Activated CD4-positive, alpha-beta T cell treated with anti-CD3 and anti-CD28 coated beads, Interleukin-2, amount 50 U/mL, for 16 hours (primary cell): Measurements from ENCODE around the gene LRRC8E.
A peak's percentile ranks its signal among the peaks of the same experiment; 100 is the strongest.
"Not testable (repeated sequence)": the region's sequence is repeated elsewhere in the genome, so short reads cannot be mapped to it uniquely, and the experiment has no call there.

Experiments used
- DNase-seq: peaks from one replicate; pipeline ENCODE4 v3.0.0-alpha.2; 2020

Gene LRRC8E

DNA sequence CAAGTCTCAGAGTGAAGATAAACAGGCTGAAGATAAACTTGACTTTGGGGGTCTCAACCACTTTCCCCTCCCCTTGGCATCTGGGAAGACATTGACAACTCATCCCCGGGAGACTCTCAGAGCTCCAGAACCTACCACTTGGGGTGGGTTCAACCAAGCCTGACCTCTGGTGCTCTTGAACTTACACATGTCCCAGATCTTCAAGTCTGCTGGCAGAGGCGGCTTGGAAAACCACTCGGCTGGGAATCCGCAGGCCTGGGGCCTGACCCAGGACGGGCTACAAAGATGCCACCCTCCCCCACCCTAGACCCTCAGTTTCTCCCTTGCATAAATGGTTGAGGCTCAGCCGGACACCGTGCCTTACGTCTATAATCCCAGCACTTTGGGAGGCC lies 512 bp downstream of the LRRC8E start:
- DNase-seq, result no peak

DNA sequence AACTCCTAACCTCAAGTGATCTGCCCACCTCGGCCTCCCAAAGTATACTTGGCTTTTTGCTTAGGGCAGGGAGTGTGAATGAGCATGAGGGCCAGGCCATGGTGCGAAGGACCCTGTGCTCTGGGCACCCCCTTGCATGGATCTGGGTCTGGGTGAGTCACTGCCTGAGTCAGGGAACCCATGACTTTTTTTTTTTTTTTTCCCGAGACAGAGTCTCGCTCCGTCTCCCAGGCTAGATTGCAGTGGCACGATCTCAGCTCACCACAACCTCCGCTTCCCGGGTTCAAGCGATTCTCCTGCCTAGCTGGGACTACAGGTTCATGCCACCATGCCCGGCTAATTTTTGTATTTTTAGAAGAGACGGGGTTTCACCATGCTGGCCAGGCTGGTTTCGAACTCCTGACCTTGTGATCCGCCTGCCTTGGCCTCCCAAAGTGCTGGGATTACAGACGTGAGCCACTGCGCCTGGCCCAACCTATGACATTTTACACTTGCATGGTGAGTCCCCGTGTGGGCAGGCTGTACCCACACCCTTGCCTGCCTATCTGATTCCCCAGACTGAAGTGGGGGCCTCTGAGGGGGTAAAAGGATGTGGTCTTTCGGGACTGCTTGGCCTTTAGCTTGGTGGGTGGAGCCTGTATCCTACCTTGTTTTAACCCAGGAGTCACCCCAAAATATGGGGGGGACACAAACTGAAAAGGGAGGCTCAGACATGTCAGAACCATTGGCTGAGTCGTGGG lies 5.2 kb downstream of the LRRC8E start:
- not testable (repeated sequence) for DNase-seq

DNA sequence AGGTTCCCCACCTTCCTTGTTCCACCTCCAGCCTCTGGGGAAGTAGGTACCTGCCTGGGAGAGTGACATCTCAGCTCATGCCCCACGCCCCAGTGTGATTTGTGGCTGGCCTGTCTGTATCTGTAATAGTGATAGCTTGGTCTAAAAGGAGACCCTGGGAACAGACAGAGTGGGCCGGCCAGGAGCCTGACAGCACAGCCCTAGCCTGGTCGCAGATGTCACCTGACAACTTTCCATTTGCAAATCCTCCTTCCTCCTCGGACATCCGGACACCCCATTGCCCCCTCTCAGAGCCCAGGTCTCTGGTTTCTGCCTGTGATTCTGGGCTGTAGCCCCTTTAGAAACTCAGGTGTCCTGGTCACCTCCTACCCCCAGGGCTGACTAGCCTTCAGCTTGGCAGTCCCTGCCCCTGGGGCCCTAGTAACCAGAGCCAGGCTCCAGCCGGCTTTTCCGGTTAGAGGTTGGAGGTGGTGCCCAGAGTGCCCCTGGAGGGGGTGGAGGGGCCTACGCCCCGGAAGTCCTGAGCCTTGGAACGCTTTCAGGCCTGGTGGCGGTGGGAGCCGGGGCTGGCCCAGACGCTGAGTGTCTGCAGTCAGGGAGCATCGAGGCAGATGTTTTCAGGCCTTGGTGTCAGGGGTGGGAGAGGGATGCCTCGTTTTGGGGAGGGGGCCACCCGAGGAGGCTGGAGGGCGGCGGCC lies 6.5 kb downstream of the LRRC8E start:
- no peak for DNase-seq

DNA sequence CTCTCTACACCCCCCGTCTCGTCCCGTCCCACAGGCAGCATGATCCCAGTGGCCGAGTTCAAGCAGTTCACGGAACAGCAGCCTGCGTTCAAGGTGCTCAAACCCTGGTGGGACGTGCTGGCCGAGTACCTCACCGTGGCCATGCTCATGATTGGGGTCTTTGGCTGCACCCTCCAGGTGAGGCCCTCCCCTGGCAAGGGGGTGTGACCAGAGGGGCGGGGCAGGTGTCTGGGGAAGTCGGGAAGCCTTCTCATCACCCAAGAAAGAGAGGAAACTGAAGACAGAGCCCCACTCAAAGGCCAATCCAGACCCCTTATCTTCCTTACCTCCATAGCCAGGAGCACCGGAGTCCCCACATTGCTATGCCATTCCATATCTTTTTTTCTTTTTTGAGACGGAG lies 7.3 kb downstream of the LRRC8E start:
- no peak for DNase-seq

DNA sequence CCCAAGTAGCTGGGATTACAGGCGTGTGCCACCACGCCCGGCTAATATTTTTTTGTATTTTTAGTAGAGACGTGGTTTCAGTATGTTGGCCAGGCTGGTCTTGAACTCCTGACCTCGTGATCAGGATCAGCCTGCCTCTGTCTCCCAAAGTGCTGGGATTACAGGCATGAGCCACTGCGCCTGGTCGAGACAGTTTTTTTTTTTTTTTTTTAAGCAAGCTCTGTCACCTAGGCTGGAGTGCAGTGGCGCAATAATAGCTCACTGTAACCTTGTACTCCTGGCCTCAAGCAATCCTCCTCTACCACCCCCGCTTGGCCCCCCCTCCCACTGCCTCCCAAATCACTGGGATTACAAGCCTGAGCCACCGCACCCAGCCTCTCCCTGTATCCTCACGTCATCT lies 9.0 kb downstream of the LRRC8E start:
- no peak for DNase-seq

DNA sequence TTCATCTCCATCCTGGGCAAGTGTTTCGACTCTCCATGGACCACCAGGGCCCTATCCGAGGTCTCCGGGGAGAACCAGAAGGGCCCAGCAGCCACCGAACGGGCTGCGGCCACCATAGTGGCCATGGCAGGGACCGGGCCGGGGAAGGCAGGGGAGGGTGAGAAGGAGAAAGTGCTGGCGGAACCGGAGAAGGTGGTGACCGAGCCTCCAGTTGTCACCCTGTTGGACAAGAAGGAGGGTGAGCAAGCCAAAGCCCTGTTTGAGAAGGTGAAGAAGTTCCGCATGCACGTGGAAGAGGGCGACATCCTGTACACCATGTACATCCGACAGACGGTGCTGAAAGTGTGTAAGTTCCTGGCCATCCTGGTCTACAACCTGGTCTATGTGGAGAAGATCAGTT lies 10.7 kb downstream of the LRRC8E start:
- no peak for DNase-seq

DNA sequence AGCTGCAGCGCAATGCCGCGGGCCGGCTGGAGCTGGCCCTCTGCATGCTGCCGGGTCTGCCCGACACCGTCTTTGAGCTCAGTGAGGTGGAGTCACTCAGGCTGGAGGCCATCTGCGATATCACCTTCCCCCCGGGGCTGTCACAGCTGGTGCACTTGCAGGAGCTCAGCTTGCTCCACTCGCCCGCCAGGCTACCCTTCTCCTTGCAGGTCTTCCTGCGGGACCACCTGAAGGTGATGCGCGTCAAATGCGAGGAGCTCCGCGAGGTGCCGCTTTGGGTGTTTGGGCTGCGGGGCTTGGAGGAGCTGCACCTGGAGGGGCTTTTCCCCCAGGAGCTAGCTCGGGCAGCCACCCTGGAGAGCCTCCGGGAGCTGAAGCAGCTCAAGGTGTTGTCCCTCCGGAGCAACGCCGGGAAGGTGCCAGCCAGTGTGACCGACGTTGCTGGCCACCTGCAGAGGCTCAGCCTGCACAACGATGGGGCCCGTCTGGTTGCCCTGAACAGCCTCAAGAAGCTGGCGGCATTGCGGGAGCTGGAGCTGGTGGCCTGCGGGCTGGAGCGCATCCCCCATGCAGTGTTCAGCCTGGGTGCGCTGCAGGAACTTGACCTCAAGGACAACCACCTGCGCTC lies 11.6 kb downstream of the LRRC8E start:
- DNase-seq, result no peak

DNA sequence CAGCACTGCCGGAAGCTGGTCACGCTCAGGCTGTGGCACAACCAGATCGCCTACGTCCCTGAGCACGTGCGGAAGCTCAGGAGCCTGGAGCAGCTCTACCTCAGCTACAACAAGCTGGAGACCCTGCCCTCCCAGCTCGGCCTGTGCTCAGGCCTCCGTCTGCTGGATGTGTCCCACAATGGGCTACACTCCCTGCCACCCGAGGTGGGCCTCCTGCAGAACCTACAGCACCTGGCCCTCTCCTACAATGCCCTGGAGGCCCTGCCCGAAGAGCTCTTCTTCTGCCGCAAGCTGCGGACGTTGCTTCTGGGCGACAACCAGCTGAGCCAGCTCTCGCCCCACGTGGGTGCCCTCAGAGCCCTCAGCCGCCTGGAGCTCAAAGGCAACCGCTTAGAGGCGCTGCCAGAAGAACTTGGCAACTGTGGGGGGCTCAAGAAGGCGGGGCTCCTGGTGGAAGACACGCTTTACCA lies 12.1 kb downstream of the LRRC8E start:
- DNase-seq, result no peak

DNA sequence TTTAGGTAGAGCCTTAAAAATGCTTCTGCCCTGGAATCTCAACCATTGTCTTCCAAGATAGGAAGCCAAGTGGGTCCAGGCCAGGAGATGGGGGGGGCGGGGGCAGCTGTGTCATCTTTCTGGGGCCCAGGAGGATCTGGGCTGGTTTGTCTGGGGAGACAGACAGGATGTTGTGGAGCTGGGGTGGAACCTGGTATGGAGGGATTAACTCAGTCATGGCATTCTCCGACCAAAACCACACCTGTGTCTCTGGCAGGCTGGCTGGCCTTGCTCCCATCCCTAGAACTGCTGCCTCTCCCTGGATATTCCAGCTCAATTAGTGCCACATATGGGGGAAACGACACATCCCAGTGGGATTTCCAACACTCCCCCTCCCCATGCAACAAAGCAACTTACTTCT lies 12.6 kb downstream of the LRRC8E start:
- DNase-seq, result no peak

DNA sequence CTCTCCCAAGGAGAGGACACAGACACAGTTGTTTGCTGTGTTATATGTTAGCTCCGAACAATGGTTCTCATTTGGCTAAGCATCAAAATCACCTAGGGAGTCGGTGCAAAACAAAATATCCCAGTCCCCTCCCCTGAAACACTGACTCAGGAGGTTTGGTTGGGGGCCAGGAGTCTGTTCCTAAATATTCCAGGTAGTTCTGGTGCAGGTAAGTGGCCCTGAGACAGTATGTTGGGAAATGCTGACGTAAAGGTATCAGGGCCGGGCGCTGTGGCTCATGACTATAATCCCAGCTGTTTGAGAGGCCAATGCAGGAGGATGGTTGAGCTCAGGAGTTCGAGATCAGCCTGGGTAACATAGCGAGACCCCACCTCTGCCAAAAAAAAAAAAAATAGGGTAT lies 13.0 kb downstream of the LRRC8E start:
- no peak for DNase-seq

DNA sequence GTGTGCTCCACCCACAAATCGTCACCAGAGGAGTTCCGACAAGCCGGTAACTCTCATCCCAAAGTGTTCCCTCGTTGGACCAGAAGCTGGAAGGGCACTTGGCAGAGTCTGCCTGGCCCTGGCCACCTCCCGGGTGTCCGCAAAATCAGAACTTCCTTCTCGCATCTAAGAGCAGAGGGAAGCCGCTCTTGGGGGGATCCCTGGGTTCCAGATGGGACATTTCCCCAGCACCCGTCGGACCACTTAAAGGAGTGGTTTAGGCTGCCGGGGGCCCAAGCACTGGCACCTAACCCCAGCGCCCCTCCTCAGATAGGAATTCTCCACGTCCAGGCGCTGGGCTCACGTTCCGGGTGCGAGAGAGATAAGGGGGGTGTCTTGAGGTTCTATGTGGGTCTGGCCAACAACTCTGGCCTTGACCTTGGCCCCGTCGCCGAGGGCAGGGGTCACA lies 14.5 kb downstream of the LRRC8E start:
- DNase-seq, result no peak

DNA sequence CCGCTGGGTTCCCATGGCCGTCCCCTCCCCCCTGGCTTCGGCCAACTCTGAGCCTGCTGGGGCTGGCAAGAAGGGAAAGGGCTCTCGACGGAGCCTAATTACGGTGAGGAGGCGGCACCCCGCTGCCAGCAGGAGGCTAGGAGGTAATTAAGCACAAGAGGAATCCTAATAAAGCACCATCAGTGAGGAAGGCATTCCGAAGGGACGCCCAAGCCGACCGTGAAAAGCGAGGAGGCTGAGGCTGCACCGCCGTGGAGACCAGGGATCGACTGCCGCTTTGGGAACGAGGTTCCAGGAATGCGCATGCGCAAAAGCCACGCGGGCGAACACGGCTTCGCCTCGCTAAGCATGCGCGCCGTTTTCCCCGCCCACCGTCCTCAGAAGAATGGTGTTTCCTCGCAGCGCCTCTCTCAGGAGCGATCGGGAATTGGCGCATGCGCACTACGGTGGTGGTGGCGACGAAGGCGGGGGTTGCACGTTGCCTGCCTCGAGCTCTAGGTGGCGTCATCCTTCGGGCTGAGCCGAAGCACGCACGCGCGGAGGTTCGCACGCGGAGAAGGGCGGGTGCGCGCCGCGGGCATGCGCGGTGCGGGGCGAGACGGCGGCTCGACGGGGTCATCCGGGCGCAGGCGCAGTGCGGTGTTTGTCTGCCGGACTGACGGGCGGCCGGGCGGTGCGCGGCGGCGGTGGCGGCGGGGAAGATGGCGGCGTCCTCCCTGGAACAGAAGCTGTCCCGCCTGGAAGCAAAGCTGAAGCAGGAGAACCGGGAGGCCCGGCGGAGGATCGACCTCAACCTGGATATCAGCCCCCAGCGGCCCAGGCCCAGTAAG lies 15.1 kb downstream of the LRRC8E start, which contains the start of gene MAP2K7:
Gene MAP2K7, plus strand, starts transcription at position 634 of the 830 bp plus-strand sequence. Its CDS starts 68 bp downstream, at position 702.
- peak; percentile 100 for DNase-seq

DNA sequence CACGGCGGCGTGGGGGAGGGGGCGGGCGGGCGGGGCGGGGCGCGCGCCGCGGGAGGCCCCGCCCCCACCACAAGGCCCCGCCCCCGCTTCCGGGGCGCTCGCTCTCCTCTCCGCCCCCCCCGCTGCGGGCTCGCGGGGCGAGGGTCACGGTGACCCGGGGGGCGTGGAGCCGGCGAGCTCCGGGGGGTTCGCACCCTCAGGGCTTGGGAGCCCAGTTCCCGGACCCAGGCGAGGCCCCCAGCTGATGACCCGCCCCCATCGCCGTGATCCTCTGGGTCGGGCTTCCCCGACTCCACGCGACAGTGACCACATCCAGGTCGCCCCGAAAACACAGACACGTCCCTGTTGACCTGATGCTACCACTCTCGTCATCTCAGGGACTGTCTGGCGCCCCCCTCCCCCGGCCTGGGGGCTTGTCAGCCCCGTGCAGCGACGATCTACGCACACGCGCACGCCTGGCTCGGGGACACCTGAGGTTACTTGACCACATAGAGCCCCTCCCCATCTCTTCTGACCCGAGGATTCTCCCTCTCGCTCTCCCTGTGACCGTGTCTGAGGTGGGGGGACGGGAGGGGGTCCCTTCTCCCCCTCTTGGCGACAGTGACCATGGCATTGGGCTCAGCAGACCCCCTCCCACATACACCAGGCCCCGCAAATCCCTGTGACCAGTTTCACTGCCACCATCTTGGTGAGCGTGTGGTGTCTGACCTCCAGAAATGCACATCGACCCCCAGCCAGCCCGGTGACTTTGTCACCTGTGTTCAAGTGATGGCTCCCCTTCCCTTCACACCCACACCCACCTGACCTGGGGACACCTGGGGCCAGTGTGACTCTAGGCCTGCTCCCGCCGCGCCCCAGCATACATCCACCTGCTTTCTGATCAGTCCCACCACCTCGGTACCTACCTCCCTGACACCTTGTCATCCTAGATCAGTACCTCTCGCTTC lies 16.0 kb downstream of the LRRC8E start:
- peak; percentile 45 for DNase-seq

DNA sequence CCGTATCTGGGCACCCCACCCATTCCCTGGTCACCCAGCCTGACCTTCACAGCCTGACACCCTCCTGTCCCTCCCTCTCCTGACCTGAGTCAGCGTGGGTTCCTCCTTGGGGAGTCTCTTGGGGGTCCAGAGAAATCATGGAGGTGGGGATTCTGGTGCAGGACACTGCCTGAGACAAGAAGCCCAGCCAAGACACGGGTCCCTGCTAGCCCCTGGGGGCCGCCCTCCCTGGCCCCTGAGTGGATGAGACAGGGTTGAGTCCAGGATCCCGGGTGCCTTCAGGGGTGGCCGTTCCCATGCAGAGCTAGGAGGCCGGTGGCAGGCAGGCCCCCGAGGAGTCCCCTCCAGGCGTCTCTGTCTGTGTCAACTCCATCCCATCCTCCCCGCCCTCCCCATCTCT lies 17.0 kb downstream of the LRRC8E start:
- no peak for DNase-seq

DNA sequence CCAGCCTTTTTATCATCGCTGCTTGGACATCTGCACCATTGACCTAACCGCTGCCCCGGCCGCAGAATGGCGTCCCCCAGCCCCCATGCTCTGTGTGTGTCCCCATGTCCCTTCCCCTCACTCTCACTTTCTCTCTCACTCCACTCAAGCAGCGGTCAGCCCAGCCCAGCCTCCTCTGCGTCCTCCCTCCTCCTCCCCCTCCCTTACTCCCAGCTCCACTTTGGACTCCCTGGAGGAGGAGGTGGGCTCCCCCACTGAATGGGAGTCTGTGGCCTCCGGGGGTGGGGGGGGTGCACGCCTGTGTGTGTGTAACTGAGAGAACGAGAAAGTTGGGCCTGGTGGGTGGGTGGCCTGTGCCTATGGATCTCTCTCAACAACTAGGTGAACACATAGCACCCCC lies 17.5 kb downstream of the LRRC8E start:
- DNase-seq, result no peak

DNA sequence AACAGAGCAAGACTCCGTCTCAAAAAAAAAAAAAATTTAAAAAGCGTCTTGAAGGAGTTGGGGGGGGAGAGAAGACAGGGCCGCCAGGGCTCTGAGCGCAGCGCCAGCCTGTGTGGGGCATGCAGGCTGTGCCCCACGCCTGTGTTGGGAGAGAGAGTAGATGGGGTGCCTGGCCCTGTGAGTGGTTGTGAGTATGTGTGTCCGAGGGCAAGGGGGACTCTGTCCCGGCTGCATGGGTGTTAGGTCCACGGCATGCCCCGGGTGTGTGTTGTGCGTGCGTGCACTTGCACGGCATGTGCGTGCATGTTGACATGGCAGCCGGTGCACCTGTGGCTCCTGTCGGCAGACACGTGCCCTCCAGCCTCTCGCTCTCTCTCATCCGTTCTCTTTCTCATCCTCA lies 18.8 kb downstream of the LRRC8E start:
- DNase-seq, result no peak

DNA sequence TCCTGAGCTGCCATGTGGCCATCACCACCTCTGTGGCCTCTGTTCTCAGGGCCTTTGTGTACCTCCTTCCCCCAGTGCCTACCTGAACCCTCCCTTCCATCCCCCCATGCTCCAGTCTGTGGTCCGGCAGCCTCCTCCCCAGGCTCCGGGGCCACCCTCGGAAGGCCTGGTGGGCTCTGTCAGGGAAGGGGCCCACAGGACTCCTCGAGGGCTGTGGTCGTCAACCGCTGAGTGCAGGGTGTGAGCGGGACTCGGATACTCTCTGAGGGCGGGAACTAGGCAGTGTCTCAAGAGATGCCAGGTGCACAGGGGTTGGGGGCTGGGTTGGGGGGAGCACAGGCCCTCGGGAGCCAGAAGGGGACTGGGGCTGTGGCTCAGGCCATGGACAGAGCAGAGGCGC lies 19.2 kb downstream of the LRRC8E start:
- no peak for DNase-seq

DNA sequence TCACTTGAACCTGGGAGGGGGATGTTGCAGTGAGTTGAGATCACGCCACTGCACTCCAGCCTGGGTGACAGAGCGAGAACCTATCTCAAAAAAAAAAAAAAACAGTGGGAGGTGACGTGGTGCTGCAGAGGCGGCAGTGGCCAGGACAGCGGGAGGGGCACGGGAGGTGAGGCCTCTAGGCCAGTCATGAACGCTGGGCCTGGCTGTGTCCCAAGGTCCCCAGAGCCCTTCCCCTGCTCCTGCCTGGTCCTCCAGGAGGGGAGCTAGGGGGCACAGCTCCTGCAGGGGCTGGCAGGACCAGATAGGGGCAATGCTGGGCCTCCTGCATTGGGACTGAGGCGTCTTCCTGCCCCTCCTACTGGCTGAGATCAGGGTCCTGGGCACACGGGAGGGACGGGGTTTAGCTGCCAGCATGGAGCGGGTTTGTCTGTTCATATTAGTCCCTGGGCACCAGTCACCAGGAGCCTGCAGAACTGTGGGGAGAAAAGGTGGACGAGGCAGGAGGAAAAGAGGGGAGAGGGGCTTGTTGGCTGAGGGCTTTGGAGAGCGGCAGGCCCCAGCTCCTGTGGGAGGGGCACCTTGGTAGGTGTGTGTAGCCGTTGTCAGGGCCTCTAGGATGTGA lies 19.9 kb downstream of the LRRC8E start:
- no peak for DNase-seq

DNA sequence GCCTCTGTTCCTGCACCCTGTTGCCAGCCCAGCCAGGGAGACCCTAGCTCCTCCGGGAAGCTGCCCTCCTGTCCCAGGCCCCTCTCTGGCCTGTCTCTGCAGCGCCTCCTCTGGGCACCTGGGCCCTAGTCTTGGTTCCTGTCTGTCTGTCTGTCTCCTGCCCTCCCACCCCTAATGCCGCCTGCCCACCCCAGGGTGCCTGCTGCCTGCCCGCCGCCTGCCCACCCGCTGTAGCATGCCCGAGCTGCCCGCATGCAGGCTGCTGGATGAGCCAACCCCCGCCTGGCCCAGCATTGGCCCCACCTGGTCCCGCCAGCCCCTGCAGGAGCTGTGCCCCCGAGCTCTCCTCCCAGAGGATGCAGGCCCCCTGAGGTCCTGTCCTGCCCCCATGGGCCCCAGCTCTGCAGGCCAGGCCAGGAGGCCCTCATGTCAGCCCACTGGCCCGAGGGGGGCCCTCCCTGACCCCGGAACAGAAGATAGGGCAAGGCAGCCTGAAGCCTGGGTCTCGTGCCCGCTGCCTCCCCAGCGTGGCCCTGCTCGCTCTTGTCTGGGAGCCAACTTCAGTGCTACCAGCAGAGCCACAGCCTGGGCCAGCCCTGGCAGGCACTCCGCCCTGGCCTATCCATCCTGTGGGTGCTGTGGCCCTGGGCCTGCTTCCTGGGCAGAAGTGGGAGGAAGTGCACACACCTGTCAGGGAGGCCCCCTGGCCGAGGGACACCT lies 20.6 kb downstream of the LRRC8E start:
- no peak for DNase-seq

DNA sequence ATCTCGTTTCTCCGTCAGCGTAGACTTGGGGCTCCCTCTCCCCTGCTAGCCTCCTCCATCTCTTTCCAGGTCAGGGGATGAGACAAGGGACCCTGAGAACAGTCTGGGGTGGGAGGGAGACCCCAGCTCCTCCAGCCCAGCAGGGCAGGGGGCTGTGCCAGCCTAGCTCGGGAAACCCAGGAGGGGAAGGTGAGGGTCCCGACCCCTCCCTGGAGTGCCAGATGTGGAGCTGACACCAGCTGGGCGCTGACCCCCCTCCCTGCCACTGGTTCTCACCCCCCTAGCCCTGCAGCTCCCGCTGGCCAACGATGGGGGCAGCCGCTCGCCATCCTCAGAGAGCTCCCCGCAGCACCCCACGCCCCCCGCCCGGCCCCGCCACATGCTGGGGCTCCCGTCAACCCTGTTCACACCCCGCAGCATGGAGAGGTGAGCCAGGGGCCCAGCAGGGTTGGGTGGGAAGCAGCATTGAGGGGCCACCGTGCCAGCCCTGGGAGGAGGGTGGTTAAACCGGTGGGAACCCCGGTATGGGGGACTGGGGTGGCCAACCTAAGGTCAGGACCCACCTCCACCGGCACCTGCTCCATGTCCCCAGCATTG lies 21.3 kb downstream of the LRRC8E start:
- DNase-seq, result no peak
